GM23248 (cell line): ENCODE measurements around the gene SERPINA4.

Experiments used
- EZH2 ChIP-seq: fragments of 200-600 bp; sonication (generic); IDR thresholded peaks from 2 replicates; pipeline ENCODE4 v1.6.1; 2018; ENCODE audit warnings: antibody characterized with exemption, mild to moderate bottlenecking; ENCODE audit not compliant: insufficient read depth, poor library complexity, severe bottlenecking
- EZH2phosphoT487 ChIP-seq: fragments of 200-600 bp; sonication (generic); IDR thresholded peaks from 2 replicates; pipeline ENCODE4 v1.6.1; 2018; ENCODE audit warnings: antibody characterized with exemption, moderate library complexity, mild to moderate bottlenecking, low read depth; ENCODE audit not compliant: insufficient read depth

GRCh38 chr14:94540031-94540794, 21.0 kb upstream of the SERPINA4 start:
- TF ChIP-seq EZH2: no peak
- TF ChIP-seq EZH2phosphoT487: no peak
